PC-3 (cell line): Measurements from ENCODE around the gene COL6A1.

Experiments
- EZH2 ChIP-seq: fragments of 300-600 bp; sonication (generic); IDR thresholded peaks from one replicate; pipeline ENCODE4 v1.6.1; 2017; ENCODE audit warnings: antibody characterized with exemption, mild to moderate bottlenecking, low read length; ENCODE audit not compliant: unreplicated experiment
- TF ChIP-seq, protein P1 (sequence below): fragments of 300-600 bp; sonication (generic); conservative IDR thresholded peaks from 2 replicates; pipeline ENCODE4 v1.5.1; 2017; ENCODE audit warnings: antibody characterized with exemption, low read depth, mild to moderate bottlenecking, low read length

DNA sequence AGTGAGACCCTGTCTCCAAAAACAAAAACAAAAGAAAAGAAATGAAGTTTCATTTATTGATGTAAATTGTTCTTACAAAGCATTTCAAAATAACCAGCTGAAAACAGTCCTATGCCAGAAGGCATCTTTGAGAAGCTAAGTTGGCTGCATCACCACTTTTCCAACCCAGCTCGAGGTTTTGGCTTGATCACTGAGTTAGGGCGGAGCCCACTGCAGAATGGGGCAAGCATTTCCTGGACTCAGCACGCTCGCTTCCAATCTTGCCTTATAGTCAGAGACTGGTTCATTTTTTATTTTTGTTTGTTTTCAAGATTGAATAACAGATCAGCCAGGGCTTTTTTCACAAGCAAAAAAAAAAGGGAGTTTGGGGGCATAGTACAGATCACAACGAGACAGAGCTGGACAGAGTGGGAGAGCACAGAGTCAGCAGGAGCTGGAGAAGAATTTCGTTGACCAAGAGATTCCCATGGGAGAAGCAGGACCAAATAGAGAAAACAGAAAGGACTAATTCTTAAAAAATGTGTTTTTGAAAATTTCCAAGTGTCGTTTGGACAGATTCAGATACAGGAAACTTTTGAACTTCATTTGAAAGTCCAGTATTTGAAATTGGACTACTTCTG is 23.5 kb upstream of the COL6A1 start:
- TF ChIP-seq, protein P1, sequence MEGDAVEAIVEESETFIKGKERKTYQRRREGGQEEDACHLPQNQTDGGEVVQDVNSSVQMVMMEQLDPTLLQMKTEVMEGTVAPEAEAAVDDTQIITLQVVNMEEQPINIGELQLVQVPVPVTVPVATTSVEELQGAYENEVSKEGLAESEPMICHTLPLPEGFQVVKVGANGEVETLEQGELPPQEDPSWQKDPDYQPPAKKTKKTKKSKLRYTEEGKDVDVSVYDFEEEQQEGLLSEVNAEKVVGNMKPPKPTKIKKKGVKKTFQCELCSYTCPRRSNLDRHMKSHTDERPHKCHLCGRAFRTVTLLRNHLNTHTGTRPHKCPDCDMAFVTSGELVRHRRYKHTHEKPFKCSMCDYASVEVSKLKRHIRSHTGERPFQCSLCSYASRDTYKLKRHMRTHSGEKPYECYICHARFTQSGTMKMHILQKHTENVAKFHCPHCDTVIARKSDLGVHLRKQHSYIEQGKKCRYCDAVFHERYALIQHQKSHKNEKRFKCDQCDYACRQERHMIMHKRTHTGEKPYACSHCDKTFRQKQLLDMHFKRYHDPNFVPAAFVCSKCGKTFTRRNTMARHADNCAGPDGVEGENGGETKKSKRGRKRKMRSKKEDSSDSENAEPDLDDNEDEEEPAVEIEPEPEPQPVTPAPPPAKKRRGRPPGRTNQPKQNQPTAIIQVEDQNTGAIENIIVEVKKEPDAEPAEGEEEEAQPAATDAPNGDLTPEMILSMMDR: no peak
- TF ChIP-seq EZH2: no peak
